ENCODE data around the gene CIITA. TPM values are rescaled to one million over a fixed set of nuclear protein-coding genes. Genes with fewer than 3 reads are reported as not detected.
A peak's percentile ranks its signal among the peaks of the same experiment; 100 is the strongest.

Gene CIITA
- total and polyA plus RNA-seq, 10 of the 15 experiments (the other 5 are each of a cell fraction or from before 2014, with no cell fraction given): 11.5 to 145 (median 49.7) TPM

GRCh38 chr16:10957771-10958482 lies 80.9 kb downstream of the CIITA start (continued):
- TF ChIP-seq EZH2 (IDR thresholded peaks at IDR 0.05; ENCODE audit: borderline replicate concordance, control insufficient read depth, low read depth, low read length) (no peak), RFX5 (IDR thresholded peaks at IDR 0.05; ENCODE audit: low read depth, low read length) (no peak), GABPA (IDR thresholded peaks at IDR 0.05; ENCODE audit: low read depth) (0 out of 2 replicates have a peak, but pooled peaks have one; percentile 21), SIN3A (IDR thresholded peaks at IDR 0.05; ENCODE audit: low read depth, low read length) (no peak), FOXK2 (IDR thresholded peaks at IDR 0.05) (no peak), PRDM15 (CRISPR knock-in tag; IDR thresholded peaks at IDR 0.05) (no peak), EGR1 (IDR thresholded peaks at IDR 0.05; ENCODE audit: borderline replicate concordance in 1 of 2, low read depth in 2 of 2, low read length in 2 of 2) (no peak), ZBTB33 (IDR thresholded peaks at IDR 0.05) (no peak), BHLHE40 (IDR thresholded peaks at IDR 0.05; ENCODE audit: borderline replicate concordance in 1 of 2, low read depth in 2 of 2, low read length in 1 of 2) (0 out of 4 replicates have a peak, but pooled peaks of 1 of the 2 experiments have one; percentile 25), CBFB (IDR thresholded peaks at IDR 0.05; ENCODE audit: low read depth) (no peak), USF1 (IDR thresholded peaks at IDR 0.05; ENCODE audit: borderline replicate concordance, extremely low read length, insufficient read depth, low read depth, low read length) (no peak), RCOR1 (conservative IDR thresholded peaks at IDR 0.05; ENCODE audit: low read depth, low read length) (no peak), LARP7 (IDR thresholded peaks at IDR 0.05) (no peak), YY1 (IDR thresholded peaks at IDR 0.05; ENCODE audit: low read depth, low read length) (no peak), SKIL (IDR thresholded peaks at IDR 0.05; ENCODE audit: low read depth, poor library complexity, severe bottlenecking) (peak; percentile 35), IRF4 (IDR thresholded peaks at IDR 0.05; ENCODE audit: low read depth, low read length) (no peak), WRNIP1 (IDR thresholded peaks at IDR 0.05; ENCODE audit: borderline replicate concordance, low read depth, low read length) (no peak), ATF3 (IDR thresholded peaks at IDR 0.05; ENCODE audit: borderline replicate concordance, extremely low read depth, low read depth, low read length) (no peak), NFYB (IDR thresholded peaks at IDR 0.05; ENCODE audit: insufficient read depth, low read depth, low read length) (no peak), CHD1 (IDR thresholded peaks at IDR 0.05; ENCODE audit: low read depth, low read length) (no peak)
